Stomach smooth muscle (tissue), 2 donors: ENCODE data around the gene PYHIN1.

Experiments used
- H3K27ac ChIP-seq: one replicate; pipeline ENCODE4 v1.7.0; 2013; ENCODE audit warnings: mild to moderate bottlenecking, low read length, inconsistent platforms
- H3K27me3 ChIP-seq, 2 donors: one replicate each; pipeline ENCODE4 v1.7.0; 2013; ENCODE audit warnings: low read length in 2 of 2; ENCODE audit not compliant: insufficient read depth in 2 of 2, control insufficient read depth in 1 of 2
- H3K36me3 ChIP-seq, 2 donors: one replicate each; pipeline ENCODE4 v1.7.0; 2013; ENCODE audit warnings: low read length in 2 of 2; ENCODE audit not compliant: control insufficient read depth in 2 of 2, insufficient read depth in 2 of 2
- H3K4me1 ChIP-seq: one replicate; pipeline ENCODE4 v1.7.0; 2013; ENCODE audit warnings: low read length; ENCODE audit not compliant: control insufficient read depth, insufficient read depth
- H3K4me3 ChIP-seq, 2 donors: one replicate each; pipeline ENCODE4 v1.7.0; 2013; ENCODE audit warnings: low read length in 2 of 2
- H3K9ac ChIP-seq, 2 donors: one replicate each; pipeline ENCODE4 v1.7.0; 2013; ENCODE audit warnings: low read length in 2 of 2, mild to moderate bottlenecking in 1 of 2
- H3K9me3 ChIP-seq, 2 donors: one replicate each; pipeline ENCODE4 v1.7.0; 2013; ENCODE audit warnings: low read length in 2 of 2; ENCODE audit not compliant: control insufficient read depth in 2 of 2
- donor health status: healthy.
- donor health status: Pancreatic carcinoma.

PYHIN1 gene

GRCh38 chr1:158942490-158942889 lies 11.1 kb downstream of the PYHIN1 start:
- Histone ChIP-seq H3K36me3 (no peaks in the 10 kb centered on the region), H3K9ac (no peak overlapping the region), H3K9me3 (no peaks in the 10 kb centered on the region), H3K27ac (no peak overlapping the region), H3K4me3 (no peak overlapping the region), H3K27me3 (no peaks in the 10 kb centered on the region), H3K4me1 (no peaks in the 10 kb centered on the region)

GRCh38 chr1:158943059-158943458 lies 11.7 kb downstream of the PYHIN1 start:
- Histone ChIP-seq H3K4me1 (no peaks in the 10 kb centered on the region), H3K9ac (no peak overlapping the region), H3K36me3 (no peaks in the 10 kb centered on the region), H3K9me3 (no peaks in the 10 kb centered on the region), H3K27ac (no peak overlapping the region), H3K27me3 (no peaks in the 10 kb centered on the region), H3K4me3 (no peak overlapping the region)

- Histone ChIP-seq H3K36me3 (no peaks in the 10 kb centered on the region), H3K9me3 (no peaks in the 10 kb centered on the region), H3K4me3 (no peak overlapping the region), H3K9ac (no peak overlapping the region), H3K27ac (no peak overlapping the region), H3K4me1 (no peaks in the 10 kb centered on the region), H3K27me3 (no peaks in the 10 kb centered on the region)
Observed at GRCh38 chr1:158945061-158945460, 13.7 kb downstream of the PYHIN1 start.

- Histone ChIP-seq H3K4me1 (no peaks in the 10 kb centered on the region), H3K27ac (no peak overlapping the region), H3K9ac (no peak overlapping the region), H3K36me3 (no peaks in the 10 kb centered on the region), H3K4me3 (no peak overlapping the region), H3K27me3 (no peaks in the 10 kb centered on the region), H3K9me3 (no peaks in the 10 kb centered on the region)
Observed at GRCh38 chr1:158946785-158947184, 15.4 kb downstream of the PYHIN1 start.

GRCh38 chr1:158951956-158952355 lies 20.6 kb downstream of the PYHIN1 start:
- H3K4me3 ChIP-seq: no peak overlapping the region
- H3K9ac ChIP-seq: no peak overlapping the region
- no peaks in the 10 kb centered on the region for H3K27me3 ChIP-seq
- no peak overlapping the region for H3K27ac ChIP-seq
- no peaks in the 10 kb centered on the region for H3K9me3 ChIP-seq
- H3K4me1 ChIP-seq: no peaks in the 10 kb centered on the region
- no peaks in the 10 kb centered on the region for H3K36me3 ChIP-seq

- Histone ChIP-seq H3K9me3 (no peaks in the 10 kb centered on the region), H3K27ac (no peak overlapping the region), H3K4me1 (no peaks in the 10 kb centered on the region), H3K27me3 (no peaks in the 10 kb centered on the region), H3K36me3 (no peaks in the 10 kb centered on the region), H3K9ac (no peak overlapping the region), H3K4me3 (no peak overlapping the region)
Observed at GRCh38 chr1:158952416-158952815, 21.1 kb downstream of the PYHIN1 start.

- no peak overlapping the region for H3K9ac ChIP-seq
- H3K9me3 ChIP-seq: no peaks in the 10 kb centered on the region
- H3K4me1 ChIP-seq: no peaks in the 10 kb centered on the region
- no peak overlapping the region for H3K27ac ChIP-seq
- peaks cover 0 to 2% of the 10 kb centered on the region in 2 donors for H3K27me3 ChIP-seq
- no peaks in the 10 kb centered on the region for H3K36me3 ChIP-seq
- no peak overlapping the region for H3K4me3 ChIP-seq
Observed at GRCh38 chr1:158961178-158961577, 29.8 kb downstream of the PYHIN1 start.

- no peak overlapping the region for H3K27ac ChIP-seq
- no peaks in the 10 kb centered on the region for H3K9me3 ChIP-seq
- no peaks in the 10 kb centered on the region for H3K4me1 ChIP-seq
- H3K27me3 ChIP-seq: peaks cover 0 to 2% of the 10 kb centered on the region in 2 donors
- no peaks in the 10 kb centered on the region for H3K36me3 ChIP-seq
- H3K9ac ChIP-seq: no peak overlapping the region
- no peak overlapping the region for H3K4me3 ChIP-seq
Observed at GRCh38 chr1:158962983-158963382, 31.6 kb downstream of the PYHIN1 start.

- Histone ChIP-seq H3K36me3 (no peaks in the 10 kb centered on the region), H3K27me3 (no peaks in the 10 kb centered on the region), H3K9ac (no peak overlapping the region), H3K4me1 (no peaks in the 10 kb centered on the region), H3K9me3 (no peaks in the 10 kb centered on the region), H3K27ac (no peak overlapping the region), H3K4me3 (no peak overlapping the region)
Observed at GRCh38 chr1:158969166-158969565, 37.8 kb downstream of the PYHIN1 start.

- Histone ChIP-seq H3K9me3 (no peaks in the 10 kb centered on the region), H3K4me3 (no peak overlapping the region), H3K27ac (no peak overlapping the region), H3K36me3 (no peaks in the 10 kb centered on the region), H3K9ac (no peak overlapping the region), H3K4me1 (no peaks in the 10 kb centered on the region), H3K27me3 (no peaks in the 10 kb centered on the region)
Observed at GRCh38 chr1:158969855-158970254, 38.5 kb downstream of the PYHIN1 start.

- no peaks in the 10 kb centered on the region for H3K36me3 ChIP-seq
- H3K27ac ChIP-seq: no peak overlapping the region
Observed at GRCh38 chr1:158972841-158973240, 41.5 kb downstream of the PYHIN1 start.

More at GRCh38 chr1:158972841-158973240, 41.5 kb downstream of the PYHIN1 start:
- Histone ChIP-seq H3K4me3 (no peak overlapping the region), H3K4me1 (no peaks in the 10 kb centered on the region), H3K9me3 (no peaks in the 10 kb centered on the region), H3K9ac (no peak overlapping the region), H3K27me3 (no peaks in the 10 kb centered on the region)
